ENCODE data around the gene RPL23.
A peak's percentile ranks its signal among the peaks of the same experiment; 100 is the strongest.

Gene RPL23

GRCh38 chr17:38853292-38854219, at the start of gene RPL23:
Gene RPL23, minus strand, starts transcription at chr17:38853721. Its CDS starts 11 bp downstream, at chr17:38853710.
- peak; percentile 84 for TF ChIP-seq POLR2A (IDR thresholded peaks at IDR 0.05; ENCODE audit: low read depth, low read length)
- DNase-seq (ENCODE audit: insufficient read length, low spot score) (no peak), FAIRE-seq (no peak)

- no peak for TF ChIP-seq POLR2A (IDR thresholded peaks at IDR 0.05; ENCODE audit: low read depth, low read length)
- FAIRE-seq (peak; percentile 36), DNase-seq (ENCODE audit: insufficient read length, low spot score) (peak; percentile 94)
Observed at GRCh38 chr17:38900978-38901656, 47.6 kb upstream of the RPL23 start.

- FAIRE-seq (no peak), DNase-seq (ENCODE audit: insufficient read length, low spot score) (no peak)
- TF ChIP-seq POLR2A (IDR thresholded peaks at IDR 0.05; ENCODE audit: low read depth, low read length) = no peak
Observed at GRCh38 chr17:38899421-38899820, 45.9 kb upstream of the RPL23 start.

- no peak for DNase-seq (ENCODE audit: insufficient read length, low spot score)
- no peak for FAIRE-seq
- no peak for TF ChIP-seq POLR2A (IDR thresholded peaks at IDR 0.05; ENCODE audit: low read depth, low read length)
Observed at GRCh38 chr17:38898812-38899348, 45.4 kb upstream of the RPL23 start.

- FAIRE-seq (no peak), DNase-seq (ENCODE audit: insufficient read length, low spot score) (no peak)
- TF ChIP-seq POLR2A (IDR thresholded peaks at IDR 0.05; ENCODE audit: low read depth, low read length) = no peak
Observed at GRCh38 chr17:38898291-38898679, 44.8 kb upstream of the RPL23 start.

GRCh38 chr17:38897671-38898290, 44.3 kb upstream of the RPL23 start:
- FAIRE-seq = no peak
- TF ChIP-seq POLR2A (IDR thresholded peaks at IDR 0.05; ENCODE audit: low read depth, low read length) = no peak
- no peak for DNase-seq (ENCODE audit: insufficient read length, low spot score)

GRCh38 chr17:38897176-38897575, 43.7 kb upstream of the RPL23 start:
- TF ChIP-seq POLR2A (IDR thresholded peaks at IDR 0.05; ENCODE audit: low read depth, low read length) = no peak
- no peak for DNase-seq (ENCODE audit: insufficient read length, low spot score)
- no peak for FAIRE-seq

GRCh38 chr17:38896346-38896954, 42.9 kb upstream of the RPL23 start:
- DNase-seq (ENCODE audit: insufficient read length, low spot score) (no peak), FAIRE-seq (no peak)
- no peak for TF ChIP-seq POLR2A (IDR thresholded peaks at IDR 0.05; ENCODE audit: low read depth, low read length)

- FAIRE-seq (no peak), DNase-seq (ENCODE audit: insufficient read length, low spot score) (no peak)
- no peak for TF ChIP-seq POLR2A (IDR thresholded peaks at IDR 0.05; ENCODE audit: low read depth, low read length)
Observed at GRCh38 chr17:38894276-38894675, 40.8 kb upstream of the RPL23 start.

- DNase-seq (ENCODE audit: insufficient read length, low spot score) = no peak
- no peak for TF ChIP-seq POLR2A (IDR thresholded peaks at IDR 0.05; ENCODE audit: low read depth, low read length)
- FAIRE-seq = no peak
Observed at GRCh38 chr17:38893607-38894006, 40.1 kb upstream of the RPL23 start.

GRCh38 chr17:38893113-38893512, 39.6 kb upstream of the RPL23 start:
- no peak for FAIRE-seq
- TF ChIP-seq POLR2A (IDR thresholded peaks at IDR 0.05; ENCODE audit: low read depth, low read length) = no peak

GRCh38 chr17:38892620-38893019, 39.1 kb upstream of the RPL23 start:
- TF ChIP-seq POLR2A (IDR thresholded peaks at IDR 0.05; ENCODE audit: low read depth, low read length) = no peak
- no peak for FAIRE-seq
- no peak for DNase-seq (ENCODE audit: insufficient read length, low spot score)

More at GRCh38 chr17:38893113-38893512, 39.6 kb upstream of the RPL23 start:
- no peak for DNase-seq (ENCODE audit: insufficient read length, low spot score)

GRCh38 chr17:38892083-38892482, 38.6 kb upstream of the RPL23 start:
- no peak for DNase-seq (ENCODE audit: insufficient read length, low spot score)
- TF ChIP-seq POLR2A (IDR thresholded peaks at IDR 0.05; ENCODE audit: low read depth, low read length) = no peak
- no peak for FAIRE-seq
